Measurements from ENCODE around the gene MLLT1.

- TF ChIP-seq CTCF (IDR thresholded peaks at IDR 0.05), result no peak
- TF ChIP-seq EP300 (IDR thresholded peaks at IDR 0.05), result no peak
- no peak for TF ChIP-seq POLR2AphosphoS5 (IDR thresholded peaks at IDR 0.05)
- TF ChIP-seq POLR2A (IDR thresholded peaks at IDR 0.05), result no peak
Measured at GRCh38 chr19:6279620-6279930, 200 bp downstream of the MLLT1 start.

All from suprapubic skin (tissue), 4 donors.